Common myeloid progenitor, CD34-positive (primary cell): Measurements from ENCODE around the gene OGT.
"Not testable (repeated sequence)": the region's sequence is repeated elsewhere in the genome, so short reads cannot be mapped to it uniquely, and the experiment has no call there.

ENCODE experiments used
- CTCF ChIA-PET: fragments of 350-600 bp; sonication (Branson Sonifier 250); formaldehyde crosslinking; loops from one replicate; lab custom pipeline; 2021; ENCODE audit warnings: antibody characterized with exemption; lab: Charles Lee
- POLR2A ChIA-PET: fragments of 350-600 bp; sonication (Branson Sonifier 250); formaldehyde crosslinking; loops from one replicate; lab custom pipeline; 2021; ENCODE audit warnings: antibody characterized with exemption; lab: Charles Lee
- DNase-seq, 3 donors: peaks; one replicate each; pipeline versions ENCODE4 v3.0.0 to v3.0.0-alpha.2; 2013
- H3K27ac ChIP-seq, 2 experiments: 1 replicate in 1 of 2; 2 replicates in 1 of 2; pipeline ENCODE4 v1.7.0; 2013; ENCODE audit warnings: inconsistent platforms in 2 of 2, low read length in 2 of 2, mild to moderate bottlenecking in 2 of 2, low read depth in 1 of 2, moderate library complexity in 1 of 2; ENCODE audit not compliant: severe bottlenecking in 2 of 2, insufficient read depth in 1 of 2, poor library complexity in 1 of 2
- H3K27me3 ChIP-seq, 5 experiments: replicated peaks in 2 of 5; 1 replicate in 3 of 5; 2 replicates in 2 of 5; pipeline versions ENCODE4 v1.6.1 to v1.7.0; 2013; ENCODE audit warnings: low read length in 4 of 5, mild to moderate bottlenecking in 2 of 5, moderate library complexity in 2 of 5, inconsistent platforms in 1 of 5; ENCODE audit not compliant: insufficient read depth in 5 of 5, control insufficient read depth in 4 of 5
- H3K36me3 ChIP-seq, 4 experiments: 1 replicate in 2 of 4; 2 replicates in 2 of 4; pipeline versions ENCODE4 v1.6.1 to v1.7.0; 2013; ENCODE audit warnings: low read length in 3 of 4, control low read depth in 1 of 4, mild to moderate bottlenecking in 1 of 4; ENCODE audit not compliant: control insufficient read depth in 4 of 4, insufficient read depth in 4 of 4
- H3K4me1 ChIP-seq, 4 experiments: 1 replicate in 3 of 4; 2 replicates in 1 of 4; pipeline versions ENCODE4 v1.6.1 to v1.7.1; 2013; ENCODE audit warnings: low read length in 3 of 4, mild to moderate bottlenecking in 3 of 4, control low read depth in 1 of 4, inconsistent platforms in 1 of 4, moderate library complexity in 1 of 4; ENCODE audit not compliant: control insufficient read depth in 4 of 4, insufficient read depth in 4 of 4; ENCODE audit errors: control extremely low read depth in 1 of 4
- H3K4me3 ChIP-seq, 7 experiments: 1 replicate in 4 of 7; 2 replicates in 3 of 7; pipeline versions ENCODE4 v1.5.1 to v1.7.0; 2013; ENCODE audit warnings: mild to moderate bottlenecking in 7 of 7, low read length in 6 of 7, moderate library complexity in 6 of 7, inconsistent platforms in 2 of 7, low read depth in 2 of 7, control low read depth in 1 of 7; ENCODE audit not compliant: insufficient read depth in 4 of 7, control insufficient read depth in 1 of 7; ENCODE audit errors: extremely low read depth in 1 of 7
- H3K9me3 ChIP-seq, 5 experiments: 1 replicate in 4 of 5; 2 replicates in 1 of 5; pipeline versions ENCODE4 v1.6.1 to v1.7.1; 2013; ENCODE audit warnings: low read length in 4 of 5, mild to moderate bottlenecking in 2 of 5, inconsistent platforms in 1 of 5, low read depth in 1 of 5, moderate library complexity in 1 of 5; ENCODE audit not compliant: control insufficient read depth in 4 of 5, insufficient read depth in 2 of 5; ENCODE audit errors: control extremely low read depth in 1 of 5
- WGBS: methylation state at CpG from one replicate; pipeline ENCODE4 v1.1.5; 2013; ENCODE audit not compliant: insufficient coverage; 5-methylcytosine and 5-hydroxymethylcytosine counted together

OGT gene

DNA sequence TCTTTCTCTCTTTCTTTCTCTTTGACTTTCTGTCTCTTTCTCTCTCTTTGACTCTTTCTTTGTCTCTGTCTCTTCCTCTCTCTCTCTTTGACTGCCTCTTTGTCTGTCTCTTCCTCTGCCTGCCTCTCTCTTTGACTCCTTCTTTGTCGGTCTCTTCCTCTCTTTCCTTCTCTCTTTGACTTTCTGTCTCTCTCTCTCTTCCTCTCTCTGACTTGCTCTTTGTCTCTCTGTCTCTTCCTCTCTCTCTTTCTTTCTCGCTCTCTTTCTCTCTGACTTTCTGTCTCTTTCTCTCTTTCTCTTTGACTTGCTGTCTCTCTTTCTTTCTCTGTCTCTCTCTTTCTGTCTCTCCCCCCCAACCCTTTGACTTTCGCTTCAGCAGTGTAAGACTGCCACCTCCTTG is 36.4 kb upstream of the OGT start:
- ChIA-PET CTCF (no interaction called here), POLR2A (no interaction called here)
- 94% methylated on average over 2 of the region's 3 CpGs for WGBS
- H3K4me1 ChIP-seq, result peaks cover 0 to 9% (median 3%) of the 10 kb centered on the region in 4 experiments
- DNase-seq, result no peak
- no peaks in the 10 kb centered on the region for H3K27me3 ChIP-seq
- no peaks in the 10 kb centered on the region for H3K9me3 ChIP-seq
- no peaks in the 10 kb centered on the region for H3K36me3 ChIP-seq
- H3K4me3 ChIP-seq, result no peak overlapping the region
- H3K27ac ChIP-seq, result no peak overlapping the region

DNA sequence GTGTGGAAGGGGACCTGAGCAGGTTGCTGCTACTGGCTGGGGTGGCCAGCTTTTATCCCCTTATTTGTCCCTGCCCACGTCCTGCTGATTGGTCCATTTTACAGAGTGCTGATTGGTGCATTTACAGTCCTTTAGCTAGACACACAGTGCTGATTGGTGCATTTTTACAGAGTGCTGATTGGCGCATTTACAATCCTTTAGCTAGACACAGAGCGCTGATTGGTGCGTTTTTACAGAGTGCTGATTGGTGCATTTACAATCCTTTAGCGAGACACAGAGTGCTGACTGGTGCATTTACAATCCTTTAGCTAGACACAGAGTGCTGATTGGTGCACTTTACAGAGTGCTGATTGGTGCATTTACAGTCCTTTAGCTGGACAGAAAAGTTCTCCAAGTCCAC is 30.8 kb upstream of the OGT start:
- DNase-seq, H3K27me3 ChIP-seq, POLR2A ChIA-PET, H3K27ac ChIP-seq, H3K4me3 ChIP-seq, CTCF ChIA-PET, H3K9me3 ChIP-seq, H3K36me3 ChIP-seq, H3K4me1 ChIP-seq: not testable (repeated sequence)
- WGBS, result 91% methylated on average over 5 of the region's 5 CpGs

- POLR2A ChIA-PET, result no interaction called here
- CTCF ChIA-PET, result no interaction called here
These were observed 28.6 kb upstream of the OGT start for GRCh38 chrX:71504346-71504745.

GRCh38 chrX:71509289-71509688 is 23.6 kb upstream of the OGT start:
- ChIA-PET CTCF (no interaction called here), POLR2A (no interaction called here)
- H3K4me3 ChIP-seq, result no peak overlapping the region
- no peaks in the 10 kb centered on the region for H3K36me3 ChIP-seq
- whole genome bisulfite sequencing, result 100% methylated on average over 1 of the region's 1 CpG
- no peak for DNase-seq
- H3K9me3 ChIP-seq, result no peaks in the 10 kb centered on the region
- H3K4me1 ChIP-seq, result no peaks in the 10 kb centered on the region
- H3K27me3 ChIP-seq, result no peaks in the 10 kb centered on the region
- no peak overlapping the region for H3K27ac ChIP-seq

More at GRCh38 chrX:71504346-71504745, 28.6 kb upstream of the OGT start:
- no peaks in the 10 kb centered on the region for H3K36me3 ChIP-seq
- H3K27me3 ChIP-seq, result no peaks in the 10 kb centered on the region
- 57% methylated on average over 1 of the region's 1 CpG for WGBS
- H3K9me3 ChIP-seq, result no peaks in the 10 kb centered on the region
- no peak for DNase-seq
- H3K27ac ChIP-seq, result no peak overlapping the region
- no peak overlapping the region for H3K4me3 ChIP-seq
- H3K4me1 ChIP-seq, result no peaks in the 10 kb centered on the region

GRCh38 chrX:71510161-71510560 is 22.7 kb upstream of the OGT start:
- H3K27ac ChIP-seq, result no peak overlapping the region
- H3K4me1 ChIP-seq, result no peaks in the 10 kb centered on the region
- ChIA-PET CTCF (no interaction called here), POLR2A (no interaction called here)
- no peaks in the 10 kb centered on the region for H3K36me3 ChIP-seq
- no peaks in the 10 kb centered on the region for H3K9me3 ChIP-seq
- no peak for DNase-seq
- no CpG with 5 or more reads among the region's 2 CpGs for WGBS
- H3K27me3 ChIP-seq, result no peaks in the 10 kb centered on the region
- no peak overlapping the region for H3K4me3 ChIP-seq

DNA sequence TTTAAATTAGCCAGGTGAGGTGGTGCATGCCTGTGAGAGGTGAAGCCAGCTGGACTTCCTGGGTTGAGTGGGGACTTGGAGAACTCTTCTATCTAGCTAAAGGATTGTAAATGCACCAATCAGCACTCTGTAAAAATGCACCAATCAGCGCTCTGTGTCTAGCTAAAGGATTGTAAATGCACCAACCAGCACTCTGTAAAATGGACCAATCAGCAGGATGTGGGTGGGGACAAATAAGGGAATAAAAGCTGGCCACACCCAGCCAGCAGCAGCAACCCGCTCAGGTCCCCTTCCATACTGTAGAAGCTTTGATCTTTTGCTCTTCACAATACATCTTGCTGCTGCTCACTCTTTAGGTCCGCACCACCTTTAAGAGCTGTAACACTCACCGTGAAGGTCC is 19.2 kb upstream of the OGT start:
- H3K4me3 ChIP-seq, DNase-seq, H3K36me3 ChIP-seq, H3K4me1 ChIP-seq, H3K27me3 ChIP-seq, H3K9me3 ChIP-seq, POLR2A ChIA-PET, CTCF ChIA-PET, H3K27ac ChIP-seq: not testable (repeated sequence)
- 91% methylated on average over 4 of the region's 4 CpGs for WGBS

DNA sequence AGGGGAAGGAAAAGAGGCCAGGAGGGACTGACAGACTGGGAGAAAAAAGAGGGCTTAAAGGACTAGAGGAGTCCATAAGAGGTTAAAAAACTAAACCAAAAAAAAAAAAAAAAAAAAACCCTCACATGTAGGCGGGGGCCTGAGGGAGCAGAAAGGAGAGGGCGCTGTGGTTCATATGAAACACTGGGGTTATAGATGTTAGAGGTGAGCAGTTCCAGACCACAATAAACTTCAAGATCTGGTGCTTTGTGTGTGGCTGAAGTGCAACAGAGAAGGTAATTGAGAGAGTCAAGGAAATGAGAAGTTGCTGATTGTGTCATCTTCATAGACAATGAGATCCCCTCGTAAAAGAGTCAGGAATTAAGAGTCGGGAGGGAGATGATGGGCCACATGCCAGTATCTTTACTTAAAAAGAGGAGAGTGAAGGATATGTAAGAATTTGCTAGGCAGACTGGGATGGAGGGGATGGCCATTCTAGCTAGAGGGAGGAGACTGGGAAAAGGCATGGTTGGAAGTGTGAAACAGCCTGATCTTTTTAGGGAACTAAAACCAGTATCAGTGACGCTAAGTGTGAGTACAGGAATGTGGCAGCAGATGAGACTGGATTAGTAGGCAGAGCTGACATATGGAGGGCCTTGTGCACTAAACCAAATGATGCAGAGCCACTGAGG is 18.4 kb upstream of the OGT start:
- H3K4me3 ChIP-seq, result no peak overlapping the region
- H3K9me3 ChIP-seq, result no peaks in the 10 kb centered on the region
- H3K4me1 ChIP-seq, result no peaks in the 10 kb centered on the region
- no peak overlapping the region for H3K27ac ChIP-seq
- ChIA-PET CTCF (no interaction called here), POLR2A (no interaction called here)
- no peak for DNase-seq
- 92% methylated on average over 3 of the region's 5 CpGs for WGBS
- no peaks in the 10 kb centered on the region for H3K36me3 ChIP-seq
- H3K27me3 ChIP-seq, result no peaks in the 10 kb centered on the region
